PC-9 (cell line): ENCODE data around the gene AADACL4. TPM values are rescaled to one million over a fixed set of nuclear protein-coding genes. Genes with fewer than 3 reads are reported as not detected.
"Not testable (repeated sequence)": the region's sequence is repeated elsewhere in the genome, so short reads cannot be mapped to it uniquely, and the experiment has no call there.

Source experiments
- BruUV-seq: library from RNA; stranded (reverse); fragments of 400-500 nt; replicated peaks from 2 replicates; lab custom pipeline; 2021; lab: Mats Ljungman, UMichigan
- CTCF ChIA-PET: fragments of 300-600 bp; sonication (Branson Sonifier 250); formaldehyde crosslinking; loops from one replicate; lab custom pipeline; 2022; ENCODE audit warnings: antibody characterized with exemption; lab: Charles Lee
- POLR2A ChIA-PET: fragments of 300-600 bp; sonication (Branson Sonifier 250); formaldehyde crosslinking; loops from one replicate; lab custom pipeline; 2022; ENCODE audit warnings: antibody characterized with exemption; ENCODE audit not compliant: unreplicated experiment; lab: Charles Lee
- DNase-seq, 2 experiments: peaks; one replicate each; pipeline versions ENCODE4 v3.0.0 to v3.0.0-alpha.2; 2015 to 2022; ENCODE audit warnings: mixed read lengths in 1 of 2
- H2AFZ ChIP-seq: fragments of 200-600 bp; sonication (generic); 2 replicates; pipeline ENCODE4 v1.8.1; 2017; ENCODE audit warnings: antibody characterized with exemption
- H3F3A ChIP-seq: fragments of 200-600 bp; sonication (generic); 2 replicates; pipeline ENCODE4 v1.8.1; 2017; ENCODE audit warnings: antibody characterized with exemption, mild to moderate bottlenecking, low read depth; ENCODE audit not compliant: insufficient read depth
- H3K27ac ChIP-seq: fragments of 200-600 bp; sonication (generic); 2 replicates; pipeline ENCODE4 v1.6.1; 2016; ENCODE audit warnings: mixed run types
- H3K27me3 ChIP-seq: fragments of 200-600 bp; sonication (generic); 2 replicates; pipeline ENCODE4 v1.6.1; 2016; ENCODE audit warnings: low read depth, mixed run types; ENCODE audit not compliant: insufficient read depth
- H3K36me3 ChIP-seq: fragments of 200-600 bp; sonication (generic); 2 replicates; pipeline ENCODE4 v1.6.1; 2016; ENCODE audit warnings: low read depth, mixed run types
- H3K4me1 ChIP-seq: fragments of 200-600 bp; sonication (generic); replicated peaks from 2 replicates; pipeline ENCODE4 v1.6.1; 2016; ENCODE audit warnings: mixed run types; ENCODE audit not compliant: insufficient read depth
- H3K4me2 ChIP-seq: fragments of 200-600 bp; sonication (generic); 2 replicates; pipeline ENCODE4 v1.6.1; 2017; ENCODE audit warnings: mixed run types
- H3K4me3 ChIP-seq: fragments of 200-600 bp; sonication (generic); 2 replicates; pipeline ENCODE4 v1.6.1; 2016; ENCODE audit warnings: mixed run types
- H3K79me2 ChIP-seq: fragments of 200-600 bp; sonication (generic); 2 replicates; pipeline ENCODE4 v1.6.1; 2017; ENCODE audit warnings: low read depth, mixed run types
- H3K9me2 ChIP-seq: fragments of 200-600 bp; sonication (generic); 2 replicates; pipeline ENCODE4 v1.8.1; 2017; ENCODE audit warnings: mild to moderate bottlenecking; ENCODE audit not compliant: insufficient read depth
- H3K9me3 ChIP-seq: fragments of 200-600 bp; sonication (generic); 2 replicates; pipeline ENCODE4 v1.8.1; 2016; ENCODE audit warnings: low read depth; ENCODE audit not compliant: insufficient read depth
- H4K20me1 ChIP-seq: fragments of 200-600 bp; sonication (generic); 2 replicates; pipeline ENCODE4 v1.8.1; 2017; ENCODE audit not compliant: insufficient read depth
- EZH2 ChIP-seq: fragments of 200-600 bp; sonication (generic); IDR thresholded peaks from 2 replicates; pipeline ENCODE4 v1.8.0; 2017; ENCODE audit warnings: antibody characterized with exemption, low read depth
- intact Hi-C: fragments of 100-400 bp; cut with micrococcal nuclease; formaldehyde crosslinking; loops from one replicate; pipeline ENCODE4 v1.10.0; 2022; ENCODE audit not compliant: unreplicated experiment
- total RNA-seq: library from RNA; stranded (reverse); gene quantifications from 2 replicates; pipeline ENCODE4 v1.2.3, GENCODE V29; 2021
- TF ChIP-seq, protein P1 (sequence below): fragments of 200-600 bp; sonication (generic); conservative IDR thresholded peaks from 2 replicates; pipeline ENCODE4 v1.6.1; 2017; ENCODE audit warnings: mixed run types, antibody characterized with exemption, mild to moderate bottlenecking, moderate library complexity

Gene AADACL4
- total RNA-seq, 1 experiment from 2014 or later, result not detected

- no peak for DNase-seq
- Histone ChIP-seq H3K9me3 (no peaks in the 10 kb centered on the region), H3K27me3 (no peaks in the 10 kb centered on the region), H3K4me2 (no peak overlapping the region), H3K79me2 (no peaks in the 10 kb centered on the region), H3F3A (no peaks in the 10 kb centered on the region), H3K27ac (no peak overlapping the region), H3K4me3 (no peak overlapping the region), H3K4me1 (no peaks in the 10 kb centered on the region), H3K9me2 (no peaks in the 10 kb centered on the region), H2AFZ (no peak overlapping the region), H3K36me3 (no peaks in the 10 kb centered on the region), H4K20me1 (no peaks in the 10 kb centered on the region)
- intact Hi-C loops, result no loop called here
- POLR2A ChIA-PET, result no interaction called here
- CTCF ChIA-PET, result no interaction called here
- BruUV-seq, result no TSS peak
- TF ChIP-seq, protein P1, sequence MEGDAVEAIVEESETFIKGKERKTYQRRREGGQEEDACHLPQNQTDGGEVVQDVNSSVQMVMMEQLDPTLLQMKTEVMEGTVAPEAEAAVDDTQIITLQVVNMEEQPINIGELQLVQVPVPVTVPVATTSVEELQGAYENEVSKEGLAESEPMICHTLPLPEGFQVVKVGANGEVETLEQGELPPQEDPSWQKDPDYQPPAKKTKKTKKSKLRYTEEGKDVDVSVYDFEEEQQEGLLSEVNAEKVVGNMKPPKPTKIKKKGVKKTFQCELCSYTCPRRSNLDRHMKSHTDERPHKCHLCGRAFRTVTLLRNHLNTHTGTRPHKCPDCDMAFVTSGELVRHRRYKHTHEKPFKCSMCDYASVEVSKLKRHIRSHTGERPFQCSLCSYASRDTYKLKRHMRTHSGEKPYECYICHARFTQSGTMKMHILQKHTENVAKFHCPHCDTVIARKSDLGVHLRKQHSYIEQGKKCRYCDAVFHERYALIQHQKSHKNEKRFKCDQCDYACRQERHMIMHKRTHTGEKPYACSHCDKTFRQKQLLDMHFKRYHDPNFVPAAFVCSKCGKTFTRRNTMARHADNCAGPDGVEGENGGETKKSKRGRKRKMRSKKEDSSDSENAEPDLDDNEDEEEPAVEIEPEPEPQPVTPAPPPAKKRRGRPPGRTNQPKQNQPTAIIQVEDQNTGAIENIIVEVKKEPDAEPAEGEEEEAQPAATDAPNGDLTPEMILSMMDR, result no peak
- TF ChIP-seq EZH2, result no peak
Measured at GRCh38 chr1:12656575-12656974, 12.7 kb downstream of the AADACL4 start.

DNA sequence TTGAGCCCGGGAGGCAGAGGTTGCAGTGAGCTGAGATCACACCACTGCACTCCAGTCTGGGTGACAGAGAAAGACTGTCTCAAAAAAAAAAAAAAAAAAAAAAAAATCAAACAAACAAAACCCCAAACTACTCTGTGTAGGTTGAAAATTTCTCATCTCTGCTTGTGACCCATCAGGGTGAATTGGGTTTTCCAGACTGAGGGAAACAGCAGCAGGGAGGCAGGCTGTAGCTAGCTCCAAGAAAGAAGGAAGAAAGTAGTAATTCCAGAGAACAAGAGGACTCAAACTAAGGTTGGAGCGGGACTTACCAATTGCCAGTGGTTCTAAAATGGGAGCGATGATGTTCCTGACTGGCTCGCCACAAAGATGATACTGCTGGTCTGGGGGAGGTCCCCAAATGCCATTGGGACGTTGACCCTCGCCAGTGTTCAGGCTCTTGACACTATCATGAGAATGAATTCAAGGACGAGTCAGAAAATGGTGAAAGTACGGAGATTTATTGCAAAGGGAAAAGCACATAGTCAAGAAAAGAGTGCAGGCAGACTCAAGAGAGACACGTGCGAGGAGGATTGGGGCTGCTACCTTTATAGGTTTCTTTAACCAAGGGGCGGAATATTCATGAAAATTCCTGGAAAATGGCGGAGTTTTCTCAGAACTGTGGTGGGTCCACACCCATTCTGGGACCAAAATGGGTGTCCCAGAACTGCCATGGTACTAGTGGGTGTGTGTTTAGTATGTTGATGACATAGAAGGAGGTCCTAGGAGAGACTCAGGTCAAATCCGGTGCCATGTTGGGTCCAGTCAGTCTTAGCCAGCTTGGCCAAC is 13.4 kb downstream of the AADACL4 start:
- BruUV-seq, result no TSS peak
- no peak overlapping the region for H2AFZ ChIP-seq
- no peak overlapping the region for H3K4me2 ChIP-seq
- CTCF ChIA-PET, result no interaction called here
- no peak overlapping the region for H3K4me3 ChIP-seq
- intact Hi-C loops, result no loop called here
- H3K9me3 ChIP-seq, result no peaks in the 10 kb centered on the region
- H3K9me2 ChIP-seq, result no peaks in the 10 kb centered on the region
- no peak for DNase-seq
- TF ChIP-seq, protein P1, result no peak
- TF ChIP-seq EZH2, result no peak
- POLR2A ChIA-PET, result no interaction called here
- no peaks in the 10 kb centered on the region for H3K79me2 ChIP-seq
- no peaks in the 10 kb centered on the region for H4K20me1 ChIP-seq
- no peaks in the 10 kb centered on the region for H3K36me3 ChIP-seq
- H3F3A ChIP-seq, result no peaks in the 10 kb centered on the region
- no peaks in the 10 kb centered on the region for H3K27me3 ChIP-seq
- no peak overlapping the region for H3K27ac ChIP-seq
- H3K4me1 ChIP-seq, result no peaks in the 10 kb centered on the region

GRCh38 chr1:12657885-12658512 is 14.1 kb downstream of the AADACL4 start:
- H3K9me3 ChIP-seq, DNase-seq, H3K4me2 ChIP-seq, H3K4me1 ChIP-seq, H3K79me2 ChIP-seq, H3K9me2 ChIP-seq, POLR2A ChIA-PET, H3K27me3 ChIP-seq, H4K20me1 ChIP-seq, H3F3A ChIP-seq, H3K36me3 ChIP-seq, H2AFZ ChIP-seq, H3K27ac ChIP-seq, BruUV-seq, H3K4me3 ChIP-seq: not testable (repeated sequence)
- intact Hi-C loops, result loop anchor here (2.0 kb wide), 1 partner anchor 533 kb away; no protein-coding TSS in a partner anchor
- CTCF ChIA-PET, result interaction anchor here (1.2 kb wide), 1 partner anchor 39 kb away, joined by 3 read pairs; no protein-coding TSS in a partner anchor
